A673 (cell line): ENCODE data around the gene BORCS8. TPM values are rescaled to one million over a fixed set of nuclear protein-coding genes. Genes with fewer than 3 reads are reported as not detected.
"Not testable (repeated sequence)": the region's sequence is repeated elsewhere in the genome, so short reads cannot be mapped to it uniquely, and the experiment has no call there.

Experiments used
- BruUV-seq: library from RNA; stranded (reverse); fragments of 400-500 nt; replicated peaks from 2 replicates; lab custom pipeline; 2021; lab: Mats Ljungman, UMichigan
- CTCF ChIA-PET: fragments of 300-600 bp; sonication (Branson Sonifier 250); formaldehyde crosslinking; loops from one replicate; lab custom pipeline; 2022; ENCODE audit warnings: antibody characterized with exemption; lab: Charles Lee
- POLR2A ChIA-PET: fragments of 300-600 bp; sonication (Branson Sonifier 250); formaldehyde crosslinking; loops from one replicate; lab custom pipeline; 2022; ENCODE audit warnings: antibody characterized with exemption; ENCODE audit not compliant: low non-redundant PET; lab: Charles Lee
- DNase-seq: peaks from one replicate; pipeline ENCODE4 v3.0.0-alpha.2; 2015; ENCODE audit warnings: low spot score
- H3K27ac ChIP-seq: fragments of 200-600 bp; sonication (generic); 2 replicates; pipeline ENCODE4 v1.5.1; 2016; ENCODE audit warnings: mixed run types, low read depth, mild to moderate bottlenecking, mixed read lengths, antibody characterized with exemption, low read length; ENCODE audit not compliant: poor library complexity, severe bottlenecking
- H3K27me3 ChIP-seq: fragments of 200-600 bp; sonication (generic); replicated peaks from 2 replicates; pipeline ENCODE4 v1.6.1; 2017; ENCODE audit warnings: mixed run types, low read depth, mild to moderate bottlenecking, mixed read lengths, antibody characterized with exemption, low read length; ENCODE audit not compliant: insufficient read depth, poor library complexity
- H3K36me3 ChIP-seq: fragments of 200-600 bp; sonication (generic); 2 replicates; pipeline ENCODE4 v1.6.1; 2016; ENCODE audit warnings: mixed run types, mild to moderate bottlenecking, mixed read lengths, antibody characterized with exemption, low read length; ENCODE audit not compliant: insufficient read depth, poor library complexity, severe bottlenecking
- H3K4me1 ChIP-seq: fragments of 200-600 bp; sonication (generic); 2 replicates; pipeline ENCODE4 v1.6.1; 2017; ENCODE audit warnings: mixed run types, mild to moderate bottlenecking, mixed read lengths, antibody characterized with exemption, low read length; ENCODE audit not compliant: insufficient read depth, poor library complexity, severe bottlenecking
- H3K4me3 ChIP-seq: fragments of 200-600 bp; sonication (generic); 2 replicates; pipeline ENCODE4 v1.5.1; 2016; ENCODE audit warnings: low read depth, mixed run types, mild to moderate bottlenecking, mixed read lengths, low read length; ENCODE audit not compliant: poor library complexity, severe bottlenecking
- H3K9me3 ChIP-seq: fragments of 200-600 bp; sonication (generic); 2 replicates; pipeline ENCODE4 v1.6.1; 2016; ENCODE audit warnings: mixed run types, low read depth, mild to moderate bottlenecking, mixed read lengths, antibody characterized with exemption, low read length; ENCODE audit not compliant: poor library complexity, severe bottlenecking
- EZH2 ChIP-seq: fragments of 200-600 bp; sonication (generic); IDR thresholded peaks from 2 replicates; pipeline ENCODE4 v1.6.1; 2017; ENCODE audit warnings: borderline replicate concordance, low read depth, mild to moderate bottlenecking, mixed read lengths, antibody characterized with exemption, low read length; ENCODE audit not compliant: poor library complexity, severe bottlenecking
- intact Hi-C: fragments of 100-400 bp; cut with micrococcal nuclease; formaldehyde crosslinking; loops from one replicate; pipeline ENCODE4 v1.10.0; 2022; ENCODE audit not compliant: unreplicated experiment
- total RNA-seq: library from RNA; stranded (reverse); gene quantifications from 2 replicates; pipeline ENCODE4 v1.2.3, GENCODE V29; 2021
- TF ChIP-seq, protein P1 (sequence below): fragments of 300-800, 200-600 bp; sonication (generic); conservative IDR thresholded peaks from 2 replicates; pipeline ENCODE4 v1.5.1; 2017; ENCODE audit warnings: low read depth, mild to moderate bottlenecking, antibody characterized with exemption, low read length, moderate library complexity, mixed read lengths

Gene BORCS8
- total RNA-seq, 1 experiment from 2014 or later, result 29.9 TPM

DNA sequence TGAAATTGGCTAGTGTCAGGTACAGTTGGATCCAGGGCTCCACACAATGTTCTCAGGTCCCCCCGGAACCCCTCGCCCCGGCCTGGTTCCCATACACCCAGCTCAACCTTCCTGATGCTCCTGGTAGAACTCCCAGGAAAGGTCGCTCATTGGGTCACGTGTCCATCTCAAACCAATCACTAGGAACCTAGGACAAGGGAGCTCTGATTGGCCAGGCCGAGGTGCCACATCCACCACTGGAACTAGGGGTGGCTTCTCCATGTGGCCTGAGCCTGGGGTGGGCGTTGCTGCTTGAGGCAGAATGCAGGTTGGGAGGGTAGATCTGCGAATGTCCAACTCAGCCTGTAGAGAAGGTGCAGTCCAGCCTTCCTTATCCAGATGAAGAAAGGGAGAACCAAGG, 15.0 kb downstream of the BORCS8 start:
- CTCF ChIA-PET, result interaction anchor here (1.1 kb wide), 1 partner anchor 31 kb away, joined by 3 read pairs; no protein-coding TSS in a partner anchor

DNA sequence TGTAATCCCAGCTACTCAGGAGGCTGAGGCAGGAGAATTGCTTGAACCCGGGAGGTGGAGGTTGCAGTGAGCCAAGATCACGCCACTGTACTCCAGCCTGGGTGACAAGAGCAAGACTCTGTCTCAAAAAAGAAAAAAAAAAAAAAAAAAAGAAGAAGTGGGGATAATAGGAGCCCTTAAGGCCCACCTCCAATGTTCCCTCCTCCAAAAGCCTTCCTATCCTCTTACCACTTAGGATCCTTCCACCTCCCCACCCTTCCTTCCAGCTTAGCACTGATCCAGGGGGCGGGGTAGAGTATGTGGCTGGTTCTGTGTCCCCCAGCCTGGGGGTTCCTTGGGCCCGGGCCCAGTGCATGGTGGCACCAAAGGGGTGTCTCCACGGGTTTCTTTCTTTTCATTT, 18.7 kb downstream of the BORCS8 start:
- H3K4me3 ChIP-seq, H3K9me3 ChIP-seq, DNase-seq, POLR2A ChIA-PET, H3K27ac ChIP-seq, H3K27me3 ChIP-seq, BruUV-seq, intact Hi-C loops, H3K36me3 ChIP-seq: not testable (repeated sequence)
- CTCF ChIA-PET, result interaction anchor here (0.7 kb wide), 1 partner anchor 185 kb away, joined by 10 read pairs; no protein-coding TSS in a partner anchor
- H3K4me1 ChIP-seq, result peaks cover 12% of the 10 kb centered on the region

More for the DNA sequence above, 15.0 kb downstream of the BORCS8 start:
- POLR2A ChIA-PET, result no interaction called here
- no peak for TF ChIP-seq EZH2
- TF ChIP-seq, protein P1, sequence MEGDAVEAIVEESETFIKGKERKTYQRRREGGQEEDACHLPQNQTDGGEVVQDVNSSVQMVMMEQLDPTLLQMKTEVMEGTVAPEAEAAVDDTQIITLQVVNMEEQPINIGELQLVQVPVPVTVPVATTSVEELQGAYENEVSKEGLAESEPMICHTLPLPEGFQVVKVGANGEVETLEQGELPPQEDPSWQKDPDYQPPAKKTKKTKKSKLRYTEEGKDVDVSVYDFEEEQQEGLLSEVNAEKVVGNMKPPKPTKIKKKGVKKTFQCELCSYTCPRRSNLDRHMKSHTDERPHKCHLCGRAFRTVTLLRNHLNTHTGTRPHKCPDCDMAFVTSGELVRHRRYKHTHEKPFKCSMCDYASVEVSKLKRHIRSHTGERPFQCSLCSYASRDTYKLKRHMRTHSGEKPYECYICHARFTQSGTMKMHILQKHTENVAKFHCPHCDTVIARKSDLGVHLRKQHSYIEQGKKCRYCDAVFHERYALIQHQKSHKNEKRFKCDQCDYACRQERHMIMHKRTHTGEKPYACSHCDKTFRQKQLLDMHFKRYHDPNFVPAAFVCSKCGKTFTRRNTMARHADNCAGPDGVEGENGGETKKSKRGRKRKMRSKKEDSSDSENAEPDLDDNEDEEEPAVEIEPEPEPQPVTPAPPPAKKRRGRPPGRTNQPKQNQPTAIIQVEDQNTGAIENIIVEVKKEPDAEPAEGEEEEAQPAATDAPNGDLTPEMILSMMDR, result no peak
- intact Hi-C loops, result no loop called here
- no peak overlapping the region for H3K4me3 ChIP-seq
- H3K4me1 ChIP-seq, result peaks cover 7% of the 10 kb centered on the region
- DNase-seq, result no peak
- BruUV-seq, result no TSS peak
- no peaks in the 10 kb centered on the region for H3K9me3 ChIP-seq
- H3K27me3 ChIP-seq, result no peaks in the 10 kb centered on the region
- no peak overlapping the region for H3K27ac ChIP-seq
- no peaks in the 10 kb centered on the region for H3K36me3 ChIP-seq

DNA sequence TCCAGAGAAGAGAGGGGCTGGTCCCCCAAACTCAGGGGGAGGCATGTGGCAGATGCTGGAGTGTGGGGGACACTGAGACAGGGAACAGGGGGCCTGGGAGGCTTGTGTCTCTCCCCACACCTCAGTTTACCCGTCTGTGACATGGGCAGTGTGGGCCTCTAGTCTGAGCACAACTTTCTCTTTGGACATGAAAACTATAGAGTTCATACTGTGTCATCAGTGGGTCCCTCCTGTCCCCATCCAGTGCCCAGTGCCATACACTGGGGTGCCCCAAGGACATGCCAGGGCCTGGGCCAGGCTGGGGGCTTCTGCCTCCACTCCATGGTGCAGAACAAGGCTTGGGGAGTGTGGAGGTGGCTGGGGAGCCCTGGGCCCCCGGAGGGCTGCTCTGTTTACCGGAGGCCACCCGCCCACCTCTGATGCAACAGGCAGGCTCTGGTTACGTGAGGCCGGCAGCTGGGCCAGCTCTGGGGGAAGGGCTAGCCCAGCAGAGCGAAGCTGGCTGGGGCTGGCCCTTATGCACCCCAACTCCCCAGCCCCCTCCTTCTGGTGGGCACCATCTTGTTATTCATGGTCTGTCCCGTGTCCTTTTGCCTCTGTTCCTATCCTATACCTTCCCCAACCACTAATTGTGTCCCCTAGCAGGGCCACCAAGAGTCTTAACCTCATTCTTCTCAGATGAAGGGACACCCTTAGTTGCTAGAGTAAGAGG, 20.0 kb downstream of the BORCS8 start:
- H3K4me3 ChIP-seq, result no peak overlapping the region
- no TSS peak for BruUV-seq
- ChIA-PET POLR2A (no interaction called here), CTCF (no interaction called here)
- no peaks in the 10 kb centered on the region for H3K27me3 ChIP-seq
- TF ChIP-seq, protein P1, result no peak
- no peak for TF ChIP-seq EZH2
- peak overlapping the region; percentile 62 for H3K27ac ChIP-seq
- H3K4me1 ChIP-seq, result peaks cover 12% of the 10 kb centered on the region
- peak; percentile 40 for DNase-seq
- intact Hi-C loops, result no loop called here
- H3K9me3 ChIP-seq, result no peaks in the 10 kb centered on the region
- H3K36me3 ChIP-seq, result no peaks in the 10 kb centered on the region
